NK-92 (cell line): ENCODE results near the gene CTF1.
"Not testable (repeated sequence)": the region's sequence is repeated elsewhere in the genome, so short reads cannot be mapped to it uniquely, and the experiment has no call there.

Source experiments
- DNase-seq: peaks from one replicate; lab custom pipeline; 2025; ENCODE audit not compliant: unreplicated experiment; lab: John Stamatoyannopoulos, UW

Gene CTF1

GRCh38 chr16:30887927-30888326, 8.5 kb upstream of the CTF1 start:
- no peak for DNase-seq

GRCh38 chr16:30888856-30889499, 7.4 kb upstream of the CTF1 start:
- no peak for DNase-seq

GRCh38 chr16:30889721-30890120, 6.7 kb upstream of the CTF1 start:
- DNase-seq, result no peak

- not testable (repeated sequence) for DNase-seq
Measured at GRCh38 chr16:30891043-30891823, 5.2 kb upstream of the CTF1 start.

- no peak for DNase-seq
Measured at GRCh38 chr16:30892670-30893416, 3.6 kb upstream of the CTF1 start.

GRCh38 chr16:30893417-30893743, 3.0 kb upstream of the CTF1 start:
- no peak for DNase-seq

- no peak for DNase-seq
Measured at GRCh38 chr16:30893744-30894539, 2.5 kb upstream of the CTF1 start, which contains the start of gene BCL7C. Gene BCL7C (minus strand): TSS chr16:30894077. CDS start chr16:30893944, 133 bp downstream.

GRCh38 chr16:30894540-30895368, 1.7 kb upstream of the CTF1 start:
- no peak for DNase-seq

- DNase-seq, result no peak
Measured at GRCh38 chr16:30895627-30896260, 670 bp upstream of the CTF1 start.

GRCh38 chr16:30896889-30897733, 697 bp downstream of the CTF1 start:
- no peak for DNase-seq

GRCh38 chr16:30899794-30900193, 3.4 kb downstream of the CTF1 start:
- DNase-seq, result no peak

- no peak for DNase-seq
Measured at GRCh38 chr16:30900588-30900987, 4.2 kb downstream of the CTF1 start.

- DNase-seq, result no peak
Measured at GRCh38 chr16:30901201-30902028, 5.0 kb downstream of the CTF1 start.

GRCh38 chr16:30902029-30902972, 5.9 kb downstream of the CTF1 start:
- DNase-seq, result no peak

- no peak for DNase-seq
Measured at GRCh38 chr16:30903002-30903401, 6.6 kb downstream of the CTF1 start.

- no peak for DNase-seq
Measured at GRCh38 chr16:30903596-30903995, 7.2 kb downstream of the CTF1 start.
